ENCODE results near the gene KIF21B. TPM values are rescaled to one million over a fixed set of nuclear protein-coding genes. Genes with fewer than 3 reads are reported as not detected.
"Not testable (repeated sequence)": the region's sequence is repeated elsewhere in the genome, so short reads cannot be mapped to it uniquely, and the experiment has no call there.

Gene KIF21B
- total and polyA plus RNA-seq, 2 experiments from 2014 or later: 0.29 to 3.5 TPM

GRCh38 chr1:200967693-200968468 is 55.6 kb downstream of the KIF21B start:
- no peaks in the 10 kb centered on the region for H3K36me3 ChIP-seq
- no peak overlapping the region for H3K27ac ChIP-seq
- H3K27me3 ChIP-seq: no peaks in the 10 kb centered on the region
- no peak overlapping the region for H3K4me3 ChIP-seq
- DNase-seq (ENCODE audit: low read depth in 1 of 2, low spot score in 1 of 2): no peak
- H3K9me3 ChIP-seq (ENCODE audit: low read depth): no peaks in the 10 kb centered on the region
- no peaks in the 10 kb centered on the region for H3K4me1 ChIP-seq (ENCODE audit: low read depth)
- TF ChIP-seq, protein P1, sequence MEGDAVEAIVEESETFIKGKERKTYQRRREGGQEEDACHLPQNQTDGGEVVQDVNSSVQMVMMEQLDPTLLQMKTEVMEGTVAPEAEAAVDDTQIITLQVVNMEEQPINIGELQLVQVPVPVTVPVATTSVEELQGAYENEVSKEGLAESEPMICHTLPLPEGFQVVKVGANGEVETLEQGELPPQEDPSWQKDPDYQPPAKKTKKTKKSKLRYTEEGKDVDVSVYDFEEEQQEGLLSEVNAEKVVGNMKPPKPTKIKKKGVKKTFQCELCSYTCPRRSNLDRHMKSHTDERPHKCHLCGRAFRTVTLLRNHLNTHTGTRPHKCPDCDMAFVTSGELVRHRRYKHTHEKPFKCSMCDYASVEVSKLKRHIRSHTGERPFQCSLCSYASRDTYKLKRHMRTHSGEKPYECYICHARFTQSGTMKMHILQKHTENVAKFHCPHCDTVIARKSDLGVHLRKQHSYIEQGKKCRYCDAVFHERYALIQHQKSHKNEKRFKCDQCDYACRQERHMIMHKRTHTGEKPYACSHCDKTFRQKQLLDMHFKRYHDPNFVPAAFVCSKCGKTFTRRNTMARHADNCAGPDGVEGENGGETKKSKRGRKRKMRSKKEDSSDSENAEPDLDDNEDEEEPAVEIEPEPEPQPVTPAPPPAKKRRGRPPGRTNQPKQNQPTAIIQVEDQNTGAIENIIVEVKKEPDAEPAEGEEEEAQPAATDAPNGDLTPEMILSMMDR (IDR thresholded peaks at IDR 0.05; ENCODE audit: low read depth, low read length): no peak

GRCh38 chr1:200966934-200967333 is 56.6 kb downstream of the KIF21B start:
- TF ChIP-seq, protein P1 (IDR thresholded peaks at IDR 0.05; ENCODE audit: low read depth, low read length): no peak
- Histone ChIP-seq H3K4me3 (no peak overlapping the region), H3K36me3 (no peaks in the 10 kb centered on the region), H3K27ac (no peak overlapping the region), H3K9me3 (ENCODE audit: low read depth) (no peaks in the 10 kb centered on the region), H3K27me3 (no peaks in the 10 kb centered on the region), H3K4me1 (ENCODE audit: low read depth) (no peaks in the 10 kb centered on the region)
- no peak for DNase-seq (ENCODE audit: low read depth in 1 of 2, low spot score in 1 of 2)

GRCh38 chr1:200965111-200965805 is 58.3 kb downstream of the KIF21B start:
- H3K27ac ChIP-seq: no peak overlapping the region
- H3K4me1 ChIP-seq (ENCODE audit: low read depth): no peaks in the 10 kb centered on the region
- no peaks in the 10 kb centered on the region for H3K36me3 ChIP-seq
- H3K9me3 ChIP-seq (ENCODE audit: low read depth): no peaks in the 10 kb centered on the region
- DNase-seq (ENCODE audit: low read depth in 1 of 2, low spot score in 1 of 2): peak in 1 of 2 donors; percentile 47
- H3K4me3 ChIP-seq: no peak overlapping the region
- TF ChIP-seq, protein P1 (IDR thresholded peaks at IDR 0.05; ENCODE audit: low read depth, low read length): no peak
- H3K27me3 ChIP-seq: no peaks in the 10 kb centered on the region

GRCh38 chr1:200963888-200964287 is 59.6 kb downstream of the KIF21B start:
- H3K9me3 ChIP-seq (ENCODE audit: low read depth); DNase-seq (ENCODE audit: low read depth in 1 of 2, low spot score in 1 of 2); H3K27ac ChIP-seq; H3K36me3 ChIP-seq; H3K4me1 ChIP-seq (ENCODE audit: low read depth); H3K4me3 ChIP-seq; H3K27me3 ChIP-seq: not testable (repeated sequence)

- TF ChIP-seq, protein P1 (IDR thresholded peaks at IDR 0.05; ENCODE audit: low read depth, low read length): no peak
Measured at GRCh38 chr1:200963076-200963475, 60.4 kb downstream of the KIF21B start.

DNA sequence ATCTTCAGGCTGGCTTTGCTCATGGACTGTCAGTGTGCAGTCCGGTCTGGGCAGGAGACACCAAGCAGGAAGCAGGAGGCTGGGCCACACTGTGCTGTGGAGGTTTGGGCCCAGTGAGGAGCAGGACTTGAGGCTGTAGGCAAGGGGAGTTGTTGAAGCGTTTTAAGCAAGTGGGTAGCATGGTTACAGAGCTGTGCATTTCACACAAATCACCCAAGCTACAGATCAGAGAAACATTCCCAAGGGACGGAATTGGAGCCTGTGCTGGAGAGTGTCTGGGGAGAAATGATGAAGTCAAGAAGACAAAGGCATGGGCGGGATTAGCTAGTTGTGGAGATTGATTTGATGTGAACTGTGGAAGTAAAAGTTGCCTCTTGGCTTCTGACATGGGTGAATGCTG is 60.9 kb downstream of the KIF21B start:
- TF ChIP-seq, protein P1 (IDR thresholded peaks at IDR 0.05; ENCODE audit: low read depth, low read length): no peak
- no peak for DNase-seq (ENCODE audit: low read depth in 1 of 2, low spot score in 1 of 2)
- H3K36me3 ChIP-seq: no peaks in the 10 kb centered on the region
- H3K27ac ChIP-seq: no peak overlapping the region
- no peaks in the 10 kb centered on the region for H3K27me3 ChIP-seq
- no peak overlapping the region for H3K4me3 ChIP-seq
- H3K4me1 ChIP-seq (ENCODE audit: low read depth): peaks cover 5% of the 10 kb centered on the region
- no peaks in the 10 kb centered on the region for H3K9me3 ChIP-seq (ENCODE audit: low read depth)

More at GRCh38 chr1:200963076-200963475, 60.4 kb downstream of the KIF21B start:
- Histone ChIP-seq H3K36me3 (no peaks in the 10 kb centered on the region), H3K27me3 (no peaks in the 10 kb centered on the region), H3K27ac (no peak overlapping the region), H3K4me1 (ENCODE audit: low read depth) (peaks cover 5% of the 10 kb centered on the region), H3K4me3 (no peak overlapping the region), H3K9me3 (ENCODE audit: low read depth) (no peaks in the 10 kb centered on the region)
- no peak for DNase-seq (ENCODE audit: low read depth in 1 of 2, low spot score in 1 of 2)

DNA sequence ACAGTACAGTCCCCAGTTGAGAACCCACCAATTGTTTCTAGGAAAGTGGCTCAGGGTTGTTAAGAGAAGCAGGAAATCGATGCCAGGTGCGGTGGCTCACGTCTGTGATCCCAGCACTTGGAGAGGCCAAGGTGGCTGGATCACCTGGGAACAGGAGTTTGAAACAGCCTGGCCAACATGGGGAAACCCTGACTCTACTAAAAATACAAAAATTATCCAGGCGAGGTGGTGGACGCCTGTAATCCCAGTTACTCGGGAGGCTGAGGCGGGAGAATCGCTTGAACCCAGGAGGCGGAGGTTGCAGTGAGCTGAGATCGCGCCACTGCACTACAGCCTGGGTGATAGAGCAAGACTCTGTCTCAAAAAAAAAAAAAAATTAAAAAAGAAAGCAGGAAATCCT is 61.4 kb downstream of the KIF21B start:
- H3K27ac ChIP-seq; H3K4me3 ChIP-seq; DNase-seq (ENCODE audit: low read depth in 1 of 2, low spot score in 1 of 2); H3K4me1 ChIP-seq (ENCODE audit: low read depth); H3K27me3 ChIP-seq; H3K9me3 ChIP-seq (ENCODE audit: low read depth); H3K36me3 ChIP-seq: not testable (repeated sequence)

Measured in cardiac muscle cell (in vitro differentiated cells and primary cell).